ENCODE data around the gene HEATR5A. TPM values are rescaled to one million over a fixed set of nuclear protein-coding genes. Genes with fewer than 3 reads are reported as not detected.

The HEATR5A gene
- total RNA-seq, 1 donor from 2014 or later: 15.8 TPM

- Histone ChIP-seq H3K4me3 (ENCODE audit: low read depth, low read length) (peak within 1 kb of the TSS; percentile 82), H3K36me3 (ENCODE audit: control insufficient read depth, insufficient read depth, low read length) (peaks cover 2% of the 10 kb centered on the region), H3K27me3 (ENCODE audit: control insufficient read depth, insufficient read depth, low read length) (no peaks in the 10 kb centered on the region)
- peak; percentile 83 for DNase-seq (ENCODE audit: low read depth)
- TF ChIP-seq CTCF (IDR thresholded peaks at IDR 0.05; ENCODE audit: insufficient read depth, low read length, severe bottlenecking): no peak
- no peak for FAIRE-seq
Measured at GRCh38 chr14:31456841-31457664, 36.7 kb upstream of the HEATR5A start, which contains the start of gene DTD2. DTD2 (minus strand) TSS chr14:31457506; CDS start chr14:31457393, 113 bp downstream.

- FAIRE-seq: no peak
- peak; percentile 47 for DNase-seq (ENCODE audit: low read depth)
- Histone ChIP-seq H3K4me3 (ENCODE audit: low read depth, low read length) (no peak overlapping the region), H3K36me3 (ENCODE audit: control insufficient read depth, insufficient read depth, low read length) (peaks cover 2% of the 10 kb centered on the region), H3K27me3 (ENCODE audit: control insufficient read depth, insufficient read depth, low read length) (no peaks in the 10 kb centered on the region)
- peak; percentile 31 for TF ChIP-seq CTCF (IDR thresholded peaks at IDR 0.05; ENCODE audit: insufficient read depth, low read length, severe bottlenecking)
Measured at GRCh38 chr14:31449971-31450610, 29.7 kb upstream of the HEATR5A start.

GRCh38 chr14:31449136-31449535 is 28.8 kb upstream of the HEATR5A start:
- DNase-seq (ENCODE audit: low read depth): no peak
- TF ChIP-seq CTCF (IDR thresholded peaks at IDR 0.05; ENCODE audit: insufficient read depth, low read length, severe bottlenecking): no peak
- FAIRE-seq: no peak
- Histone ChIP-seq H3K4me3 (ENCODE audit: low read depth, low read length) (no peak overlapping the region), H3K36me3 (ENCODE audit: control insufficient read depth, insufficient read depth, low read length) (peaks cover 2% of the 10 kb centered on the region), H3K27me3 (ENCODE audit: control insufficient read depth, insufficient read depth, low read length) (no peaks in the 10 kb centered on the region)

- DNase-seq (ENCODE audit: low read depth) (peak; percentile 13), FAIRE-seq (no peak)
- Histone ChIP-seq H3K27me3 (ENCODE audit: control insufficient read depth, insufficient read depth, low read length) (no peaks in the 10 kb centered on the region), H3K36me3 (ENCODE audit: control insufficient read depth, insufficient read depth, low read length) (no peaks in the 10 kb centered on the region), H3K4me3 (ENCODE audit: low read depth, low read length) (no peak overlapping the region)
- no peak for TF ChIP-seq CTCF (IDR thresholded peaks at IDR 0.05; ENCODE audit: insufficient read depth, low read length, severe bottlenecking)
Measured at GRCh38 chr14:31445703-31446102, 25.4 kb upstream of the HEATR5A start.

- no peak for TF ChIP-seq CTCF (IDR thresholded peaks at IDR 0.05; ENCODE audit: insufficient read depth, low read length, severe bottlenecking)
- no peak for FAIRE-seq
- DNase-seq (ENCODE audit: low read depth): no peak
Measured at GRCh38 chr14:31442284-31442683, 21.9 kb upstream of the HEATR5A start.

More at GRCh38 chr14:31442284-31442683, 21.9 kb upstream of the HEATR5A start:
- H3K27me3 ChIP-seq (ENCODE audit: control insufficient read depth, insufficient read depth, low read length): no peaks in the 10 kb centered on the region
- no peak overlapping the region for H3K4me3 ChIP-seq (ENCODE audit: low read depth, low read length)
- H3K36me3 ChIP-seq (ENCODE audit: control insufficient read depth, insufficient read depth, low read length): no peaks in the 10 kb centered on the region

Data from bronchial epithelial cell (primary cell).